Gastroesophageal sphincter (tissue), 4 donors: ENCODE data around the gene TFF2. TPM values are rescaled to one million over a fixed set of nuclear protein-coding genes. Genes with fewer than 3 reads are reported as not detected.

Experiments
- ATAC-seq: fragments of 150-250 bp; one replicate; pipeline ENCODE4 v1.9.1; 2016; ENCODE audit warnings: mild to moderate bottlenecking, moderate library complexity
- H3K27ac ChIP-seq, 4 donors: fragments of 200-600 bp; sonication (generic) in 3 of 4; 1 replicate in 3 of 4; 2 replicates in 1 of 4; pipeline ENCODE4 v1.5.1; 2016 to 2019
- H3K27me3 ChIP-seq: fragments of 200-600 bp; sonication (generic); one replicate; pipeline ENCODE4 v1.5.1; 2019
- H3K36me3 ChIP-seq, 2 donors: fragments of 200-600 bp; sonication (generic); one replicate each; pipeline ENCODE4 v1.5.1; 2019; ENCODE audit warnings: control low read depth in 1 of 2
- H3K4me1 ChIP-seq, 3 donors: fragments of 200-600 bp; sonication (generic); 1 replicate in 2 of 3; 2 replicates in 1 of 3; pipeline ENCODE4 v1.5.1; 2016 to 2019; ENCODE audit warnings: control low read depth in 2 of 3
- H3K4me3 ChIP-seq, 2 donors: fragments of 200-600 bp; sonication (generic); one replicate each; pipeline ENCODE4 v1.5.1; 2019; ENCODE audit warnings: mild to moderate bottlenecking in 1 of 2, moderate library complexity in 1 of 2
- H3K9me3 ChIP-seq, 3 donors: fragments of 200-600 bp; sonication (generic); one replicate each; pipeline ENCODE4 v1.5.1; 2017 to 2019; ENCODE audit warnings: control low read depth in 2 of 3
- EP300 ChIP-seq: sonication (generic); formaldehyde crosslinking; IDR thresholded peaks from one replicate; pipeline ENCODE4 v1.6.1; 2017; ENCODE audit warnings: antibody characterized with exemption, mild to moderate bottlenecking
- POLR2A ChIP-seq, 2 donors: fragments of 450-650 bp; IDR thresholded peaks; one replicate each; pipeline ENCODE4 v1.6.1; 2017; ENCODE audit warnings: antibody characterized with exemption in 2 of 2, mild to moderate bottlenecking in 2 of 2, moderate library complexity in 1 of 2
- POLR2AphosphoS5 ChIP-seq: sonication (generic); formaldehyde crosslinking; IDR thresholded peaks from one replicate; pipeline ENCODE4 v1.6.1; 2017; ENCODE audit warnings: antibody characterized with exemption
- WGBS, 2 donors: methylation state at CpG; one replicate each; pipeline ENCODE4 v1.1.5; 2018; ENCODE audit warnings: low coverage in 1 of 2; 5-methylcytosine and 5-hydroxymethylcytosine counted together
- total RNA-seq, 4 donors: library from RNA; depleted of rRNA; stranded (reverse); fragments of >200 nt; gene quantifications; one replicate each; pipeline ENCODE4 v1.1.0, GENCODE V29; 2016
- TF ChIP-seq, protein P1 (sequence below), 4 experiments: fragments of 200-600 bp in 2 of 4; fragments of 450-650 bp in 2 of 4; sonication (generic) in 1 of 4; IDR thresholded peaks; one replicate each; pipeline ENCODE4 v1.5.1; 2017 to 2019; ENCODE audit warnings: antibody characterized with exemption in 4 of 4, mild to moderate bottlenecking in 2 of 4, moderate library complexity in 2 of 4

TFF2 gene
- total RNA-seq, 4 donors from 2014 or later = not detected

GRCh38 chr21:42376338-42376982 lies 25.7 kb upstream of the TFF2 start:
- Histone ChIP-seq H3K9me3 (peaks cover 0 to 3% (median 0%) of the 10 kb centered on the region in 3 donors), H3K36me3 (no peaks in the 10 kb centered on the region), H3K27me3 (peaks cover 38% of the 10 kb centered on the region), H3K4me3 (no peak overlapping the region), H3K4me1 (no peaks in the 10 kb centered on the region), H3K27ac (no peak overlapping the region)
- WGBS, 2 donors = 65 to 100% methylated on average over 1 to 12 of the region's 32 CpGs
- no peak for ATAC-seq
- TF ChIP-seq, protein P1, sequence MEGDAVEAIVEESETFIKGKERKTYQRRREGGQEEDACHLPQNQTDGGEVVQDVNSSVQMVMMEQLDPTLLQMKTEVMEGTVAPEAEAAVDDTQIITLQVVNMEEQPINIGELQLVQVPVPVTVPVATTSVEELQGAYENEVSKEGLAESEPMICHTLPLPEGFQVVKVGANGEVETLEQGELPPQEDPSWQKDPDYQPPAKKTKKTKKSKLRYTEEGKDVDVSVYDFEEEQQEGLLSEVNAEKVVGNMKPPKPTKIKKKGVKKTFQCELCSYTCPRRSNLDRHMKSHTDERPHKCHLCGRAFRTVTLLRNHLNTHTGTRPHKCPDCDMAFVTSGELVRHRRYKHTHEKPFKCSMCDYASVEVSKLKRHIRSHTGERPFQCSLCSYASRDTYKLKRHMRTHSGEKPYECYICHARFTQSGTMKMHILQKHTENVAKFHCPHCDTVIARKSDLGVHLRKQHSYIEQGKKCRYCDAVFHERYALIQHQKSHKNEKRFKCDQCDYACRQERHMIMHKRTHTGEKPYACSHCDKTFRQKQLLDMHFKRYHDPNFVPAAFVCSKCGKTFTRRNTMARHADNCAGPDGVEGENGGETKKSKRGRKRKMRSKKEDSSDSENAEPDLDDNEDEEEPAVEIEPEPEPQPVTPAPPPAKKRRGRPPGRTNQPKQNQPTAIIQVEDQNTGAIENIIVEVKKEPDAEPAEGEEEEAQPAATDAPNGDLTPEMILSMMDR (IDR thresholded peaks at IDR 0.05) = no peak
- TF ChIP-seq POLR2AphosphoS5 (no peak), POLR2A (IDR thresholded peaks at IDR 0.05) (no peak), EP300 (no peak)

GRCh38 chr21:42375966-42376337 lies 25.2 kb upstream of the TFF2 start:
- TF ChIP-seq POLR2AphosphoS5 (no peak), EP300 (no peak), POLR2A (IDR thresholded peaks at IDR 0.05) (no peak)
- TF ChIP-seq, protein P1 (IDR thresholded peaks at IDR 0.05) = no peak
- ATAC-seq = no peak
- no peaks in the 10 kb centered on the region for H3K9me3 ChIP-seq
- H3K36me3 ChIP-seq = no peaks in the 10 kb centered on the region
- no peaks in the 10 kb centered on the region for H3K4me1 ChIP-seq
- peaks cover 42% of the 10 kb centered on the region for H3K27me3 ChIP-seq
- no peak overlapping the region for H3K4me3 ChIP-seq
- no CpG with 5 or more reads among the region's 3 CpGs for WGBS, 2 donors
- H3K27ac ChIP-seq = no peak overlapping the region

- no peaks in the 10 kb centered on the region for H3K4me1 ChIP-seq
- no peak overlapping the region for H3K4me3 ChIP-seq
- no peaks in the 10 kb centered on the region for H3K36me3 ChIP-seq
- no peaks in the 10 kb centered on the region for H3K9me3 ChIP-seq
- TF ChIP-seq POLR2A (IDR thresholded peaks at IDR 0.05) = no peak
- no peak for TF ChIP-seq POLR2AphosphoS5
- TF ChIP-seq, protein P1 (IDR thresholded peaks at IDR 0.05) = no peak
- TF ChIP-seq EP300 = no peak
- no peak overlapping the region for H3K27ac ChIP-seq
- H3K27me3 ChIP-seq = peaks cover 46% of the 10 kb centered on the region
- no peak for ATAC-seq
- WGBS, 2 donors = 71 to 79% methylated on average over 4 to 8 of the region's 11 CpGs
Observed at GRCh38 chr21:42375506-42375905, 24.7 kb upstream of the TFF2 start.

DNA sequence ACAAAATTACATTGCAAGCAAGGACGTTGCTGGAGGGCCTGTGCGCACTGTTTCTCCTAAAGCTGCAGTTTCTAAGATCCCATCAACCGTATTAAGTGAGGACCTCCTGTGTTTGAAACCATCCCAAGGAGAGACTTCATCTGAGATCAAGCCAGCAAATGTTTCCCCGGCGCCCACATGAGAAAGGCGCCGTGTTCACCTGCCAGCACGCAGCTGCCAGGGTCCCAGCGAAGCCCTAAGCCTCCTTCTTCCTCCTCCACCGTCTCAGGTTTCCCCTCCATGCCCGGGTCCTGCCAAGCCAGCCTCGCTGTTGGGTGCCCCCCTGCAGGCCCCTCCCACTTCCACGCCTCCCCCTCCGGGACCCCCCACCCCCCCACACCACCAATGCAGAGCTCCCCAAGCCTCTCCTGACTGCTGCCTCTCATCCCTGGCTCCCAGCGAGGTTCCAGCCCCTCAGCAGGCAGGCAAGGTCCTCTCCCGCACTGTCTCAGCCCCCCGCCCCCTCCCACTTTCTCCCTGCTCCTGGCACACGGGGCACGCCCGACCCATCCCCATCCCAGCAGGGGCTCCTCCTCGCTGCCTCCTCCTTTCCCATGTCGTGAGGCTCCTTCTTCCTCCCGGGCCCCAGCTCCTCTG lies 24.2 kb upstream of the TFF2 start:
- WGBS, 2 donors = 20 to 49% methylated on average over 6 to 12 of the region's 23 CpGs

GRCh38 chr21:42374457-42374856 lies 23.7 kb upstream of the TFF2 start:
- H3K36me3 ChIP-seq = no peaks in the 10 kb centered on the region
- no peaks in the 10 kb centered on the region for H3K4me1 ChIP-seq
- peaks cover 46% of the 10 kb centered on the region for H3K27me3 ChIP-seq
- ATAC-seq = no peak
- no peak for TF ChIP-seq POLR2AphosphoS5
- TF ChIP-seq POLR2A (IDR thresholded peaks at IDR 0.05) = no peak
- TF ChIP-seq, protein P1 (IDR thresholded peaks at IDR 0.05) = no peak
- no peak for TF ChIP-seq EP300
- H3K9me3 ChIP-seq = no peaks in the 10 kb centered on the region
- H3K4me3 ChIP-seq = no peak overlapping the region
- no peak overlapping the region for H3K27ac ChIP-seq
- 54 to 75% methylated on average over 5 to 7 of the region's 7 CpGs for WGBS, 2 donors

More for the DNA sequence above, 24.2 kb upstream of the TFF2 start:
- no peaks in the 10 kb centered on the region for H3K36me3 ChIP-seq
- H3K4me1 ChIP-seq = no peaks in the 10 kb centered on the region
- no peak overlapping the region for H3K4me3 ChIP-seq
- peaks cover 46% of the 10 kb centered on the region for H3K27me3 ChIP-seq
- no peak for TF ChIP-seq POLR2A (IDR thresholded peaks at IDR 0.05)
- TF ChIP-seq EP300 = no peak
- no peak overlapping the region for H3K27ac ChIP-seq
- no peaks in the 10 kb centered on the region for H3K9me3 ChIP-seq
- ATAC-seq = no peak
